ENCODE measurements around the gene PHAX.
"Not testable (repeated sequence)": the region's sequence is repeated elsewhere in the genome, so short reads cannot be mapped to it uniquely, and the experiment has no call there.

PHAX gene

DNA sequence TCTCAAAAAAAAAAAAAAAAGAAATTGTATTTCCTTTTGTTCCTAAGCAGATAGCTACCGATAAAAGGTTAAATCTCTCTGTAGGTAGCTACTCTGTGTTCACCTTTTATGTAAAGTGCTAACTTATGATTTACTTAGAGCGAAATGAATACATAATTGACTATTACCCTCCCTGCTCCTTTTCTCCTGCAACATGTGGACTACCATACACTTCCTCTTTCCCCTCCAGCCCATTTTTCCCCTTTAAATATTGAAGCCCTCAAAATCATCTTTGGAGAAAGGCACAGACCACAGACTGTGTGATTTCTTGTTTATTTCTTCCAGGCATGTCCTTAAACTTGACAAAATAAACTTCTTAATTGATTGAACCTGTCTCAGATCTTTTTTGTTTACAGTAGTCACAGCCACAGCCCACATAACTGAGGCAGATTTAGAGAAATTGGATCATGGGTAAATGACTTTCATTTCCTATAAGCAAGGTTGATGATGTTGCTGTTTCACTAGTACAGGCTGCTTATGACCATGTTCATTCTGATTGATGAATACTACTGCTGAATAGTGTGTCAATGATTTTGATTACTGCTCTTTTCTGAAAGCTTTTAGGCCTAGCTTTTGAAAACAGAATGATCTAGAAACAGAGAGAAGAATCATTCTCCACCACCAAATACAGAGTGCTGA is 59.2 kb downstream of the PHAX start:
- DNase-seq = peak; percentile 63

DNA sequence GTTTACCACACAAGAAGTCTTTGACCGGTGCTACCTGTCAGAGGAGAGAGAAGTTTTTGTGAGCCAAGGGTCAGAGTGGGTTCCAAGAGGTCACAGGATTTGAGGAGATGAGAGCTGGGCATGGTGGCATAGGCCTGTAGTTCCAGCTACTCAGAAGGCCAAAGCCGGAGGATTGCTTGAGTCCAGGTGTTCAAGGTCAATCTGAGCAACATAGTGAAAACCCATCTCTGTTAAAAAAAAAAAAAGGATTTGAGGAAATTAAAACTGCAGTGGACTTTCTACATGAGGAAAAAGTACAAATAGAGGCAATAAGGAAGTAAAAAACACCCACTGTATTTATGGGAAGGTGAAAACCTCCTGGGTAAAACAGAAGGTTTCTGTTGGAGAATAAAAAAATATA is 63.8 kb downstream of the PHAX start:
- DNase-seq = no peak

DNA sequence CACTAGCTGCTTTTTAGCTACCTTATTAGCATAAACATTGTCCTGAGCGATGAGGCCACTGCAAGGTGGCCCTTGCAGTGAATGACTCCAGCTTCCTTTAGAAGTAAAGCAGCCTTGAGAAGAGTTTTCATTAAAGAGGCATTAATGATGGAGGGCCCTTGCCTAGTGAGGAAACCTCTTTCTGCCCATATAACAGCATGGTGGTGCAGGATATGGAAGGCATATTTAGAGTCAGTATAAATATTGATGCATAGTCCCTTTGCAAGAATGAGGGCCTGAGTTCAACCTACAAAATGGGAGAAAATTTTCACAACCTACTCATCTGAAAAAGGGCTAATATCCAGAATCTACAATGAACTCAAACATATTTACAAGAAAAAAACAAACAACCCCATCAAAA is 69.4 kb downstream of the PHAX start:
- DNase-seq = not testable (repeated sequence)

DNA sequence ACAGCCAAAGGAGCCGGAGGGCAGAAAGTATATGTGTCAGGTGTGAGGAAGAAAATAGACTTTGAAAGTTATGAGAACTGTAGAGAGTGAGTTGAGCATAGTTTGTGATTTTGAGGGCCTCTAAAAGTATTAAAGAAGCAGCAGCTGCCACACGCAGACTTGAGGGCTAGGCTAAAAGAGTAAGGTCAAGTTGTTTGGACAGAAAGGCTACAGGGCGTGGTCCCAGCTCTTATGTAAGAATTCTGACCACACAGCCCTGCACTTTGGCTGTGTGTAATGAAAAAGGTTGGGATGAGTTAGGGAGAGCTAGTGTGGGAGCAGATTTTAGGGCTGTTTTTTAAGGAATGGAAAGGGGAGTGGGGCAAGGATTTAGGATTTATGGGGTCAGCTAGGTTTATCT is 70.9 kb downstream of the PHAX start:
- not testable (repeated sequence) for DNase-seq

DNA sequence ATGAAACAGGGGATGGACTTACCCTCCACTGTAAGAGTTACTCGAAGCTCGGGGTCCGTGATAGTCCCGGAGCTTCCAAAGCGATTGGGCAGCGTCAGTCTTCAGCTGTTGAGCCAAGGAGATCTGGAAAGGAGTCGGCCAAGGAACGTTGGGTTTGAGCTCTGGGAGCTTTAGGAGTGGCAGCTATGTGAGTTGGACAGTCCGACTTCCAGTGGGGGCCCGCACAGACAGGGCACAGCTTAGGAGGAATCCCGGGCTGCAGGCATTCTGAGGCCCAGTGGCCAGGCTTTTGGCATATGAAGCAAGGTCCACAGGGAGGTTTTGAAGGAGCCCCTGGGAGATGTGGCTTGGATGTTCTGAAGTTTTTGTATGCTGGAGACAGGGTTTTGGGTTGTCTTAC is 72.7 kb downstream of the PHAX start:
- no peak for DNase-seq

DNA sequence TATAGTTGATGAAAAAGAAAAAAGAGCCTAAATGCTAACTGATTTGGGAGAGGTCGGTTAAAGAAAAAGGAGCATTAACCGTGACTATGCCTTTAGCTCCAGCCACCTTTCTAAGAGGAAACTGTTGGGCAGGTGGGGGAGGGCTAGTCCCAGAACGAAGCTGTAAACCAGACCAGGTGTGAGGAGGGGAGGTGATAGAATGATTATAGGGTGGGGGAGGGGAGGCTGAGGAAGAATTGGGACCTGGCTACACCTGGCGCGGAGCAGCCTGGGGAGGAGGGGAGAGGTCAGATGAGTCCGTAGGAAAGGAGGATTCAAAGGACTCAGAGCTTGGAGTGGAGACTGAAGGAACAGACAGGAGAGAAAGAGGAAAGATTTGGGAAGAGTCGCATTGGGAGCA is 73.4 kb downstream of the PHAX start:
- no peak for DNase-seq

DNA sequence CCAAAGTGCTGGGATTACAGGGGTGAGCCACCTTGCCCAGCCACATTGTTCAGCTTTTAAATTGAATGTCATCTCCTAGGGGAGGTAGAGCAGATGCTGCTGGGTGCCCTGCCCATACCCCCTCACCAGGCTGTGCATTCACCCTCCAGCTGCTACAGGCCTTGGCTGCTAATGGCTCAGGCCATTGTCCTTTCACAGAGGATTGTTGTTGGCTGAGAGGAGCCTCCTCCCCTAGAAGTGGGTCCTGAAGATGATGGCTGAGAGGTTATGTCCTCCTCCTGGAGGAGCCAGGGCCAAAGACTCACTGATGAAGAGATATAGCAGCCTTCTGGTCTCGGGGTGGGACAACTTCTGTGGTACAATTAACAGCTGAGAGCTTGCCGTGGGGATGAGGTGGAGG is 74.6 kb downstream of the PHAX start:
- no peak for DNase-seq

DNA sequence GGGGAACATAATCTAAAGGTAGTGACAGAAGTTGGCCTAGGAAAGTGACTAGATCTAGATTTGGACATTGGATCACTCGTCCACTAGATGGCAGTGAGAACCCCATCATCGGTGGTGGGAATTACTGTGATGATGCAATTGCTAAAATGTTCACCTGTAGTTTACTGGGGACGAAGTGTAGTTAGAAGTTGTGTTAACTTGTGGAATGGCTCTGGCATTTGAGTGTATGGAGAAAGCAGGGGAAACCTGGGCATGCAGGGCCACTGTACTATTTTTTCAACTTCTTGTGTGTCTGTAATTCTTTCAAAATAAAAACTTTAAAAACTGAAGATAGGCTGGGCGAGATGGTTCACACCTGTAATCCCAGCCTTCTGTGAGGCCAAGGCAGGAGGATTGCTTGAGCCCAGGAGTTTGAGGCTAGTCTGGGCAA is 75.5 kb downstream of the PHAX start:
- peak; percentile 52 for DNase-seq

Measured in MV-4-11 (cell line).